GM11168 (cell line): ENCODE data around the gene WDR37.
"Not testable (repeated sequence)": the region's sequence is repeated elsewhere in the genome, so short reads cannot be mapped to it uniquely, and the experiment has no call there.

Source experiments
- in situ Hi-C: fragments of 300-500 bp; cut with MboI; formaldehyde crosslinking; loops from one replicate; pipeline ENCODE4 v1.12.0; 2022; ENCODE audit warnings: low sequenced_read_pairs; ENCODE audit not compliant: unreplicated experiment

WDR37 gene

DNA sequence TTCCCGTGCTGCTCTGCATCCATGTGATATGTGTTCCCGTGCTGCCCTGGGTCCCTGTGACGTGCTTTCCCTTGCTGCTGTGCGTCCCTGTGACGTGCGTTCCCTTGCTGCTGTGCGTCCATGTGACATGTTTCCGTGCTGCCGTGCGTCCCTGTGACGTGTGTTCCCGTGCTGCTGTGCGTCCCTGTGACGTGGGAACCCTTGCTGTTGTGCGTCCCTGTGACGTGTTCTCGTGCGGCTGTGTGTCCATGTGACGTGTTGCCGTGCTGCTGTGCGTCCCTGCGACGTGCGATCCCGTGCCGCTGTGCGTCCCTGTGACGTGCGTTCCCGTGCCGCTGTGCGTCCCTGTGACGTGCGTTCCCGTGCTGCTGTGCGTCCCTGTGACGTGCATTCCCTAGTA lies 45.8 kb downstream of the WDR37 start:
- in situ Hi-C loops = no loop called here

DNA sequence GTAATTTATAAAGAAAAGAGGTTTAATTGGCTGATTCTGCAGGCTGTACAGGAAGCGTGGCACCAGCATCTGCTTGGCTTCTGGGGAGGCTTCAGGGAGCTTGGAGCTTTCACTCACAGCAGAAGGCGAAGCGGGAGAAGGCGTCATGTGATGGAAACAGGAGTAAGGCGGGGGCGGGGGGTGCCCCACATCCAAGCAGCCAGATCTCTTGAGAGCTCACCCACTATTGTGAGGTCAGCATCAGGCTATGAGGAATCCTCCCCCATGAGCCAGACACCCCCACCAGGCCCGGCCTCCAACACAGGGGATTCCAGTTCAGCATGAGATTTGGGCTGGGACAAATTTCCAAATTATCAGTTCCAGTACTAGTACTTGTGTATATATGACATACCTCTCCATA lies 46.2 kb downstream of the WDR37 start:
- in situ Hi-C loops = no loop called here

GRCh38 chr10:1102831-1103230 lies 46.6 kb downstream of the WDR37 start:
- in situ Hi-C loops = no loop called here

- in situ Hi-C loops = no loop called here
Observed at GRCh38 chr10:1103551-1103950, 47.4 kb downstream of the WDR37 start.

GRCh38 chr10:1104971-1105370 lies 48.8 kb downstream of the WDR37 start:
- in situ Hi-C loops = no loop called here

- in situ Hi-C loops = no loop called here
Observed at GRCh38 chr10:1107004-1107403, 50.8 kb downstream of the WDR37 start.

GRCh38 chr10:1107679-1108078 lies 51.5 kb downstream of the WDR37 start:
- in situ Hi-C loops = no loop called here

DNA sequence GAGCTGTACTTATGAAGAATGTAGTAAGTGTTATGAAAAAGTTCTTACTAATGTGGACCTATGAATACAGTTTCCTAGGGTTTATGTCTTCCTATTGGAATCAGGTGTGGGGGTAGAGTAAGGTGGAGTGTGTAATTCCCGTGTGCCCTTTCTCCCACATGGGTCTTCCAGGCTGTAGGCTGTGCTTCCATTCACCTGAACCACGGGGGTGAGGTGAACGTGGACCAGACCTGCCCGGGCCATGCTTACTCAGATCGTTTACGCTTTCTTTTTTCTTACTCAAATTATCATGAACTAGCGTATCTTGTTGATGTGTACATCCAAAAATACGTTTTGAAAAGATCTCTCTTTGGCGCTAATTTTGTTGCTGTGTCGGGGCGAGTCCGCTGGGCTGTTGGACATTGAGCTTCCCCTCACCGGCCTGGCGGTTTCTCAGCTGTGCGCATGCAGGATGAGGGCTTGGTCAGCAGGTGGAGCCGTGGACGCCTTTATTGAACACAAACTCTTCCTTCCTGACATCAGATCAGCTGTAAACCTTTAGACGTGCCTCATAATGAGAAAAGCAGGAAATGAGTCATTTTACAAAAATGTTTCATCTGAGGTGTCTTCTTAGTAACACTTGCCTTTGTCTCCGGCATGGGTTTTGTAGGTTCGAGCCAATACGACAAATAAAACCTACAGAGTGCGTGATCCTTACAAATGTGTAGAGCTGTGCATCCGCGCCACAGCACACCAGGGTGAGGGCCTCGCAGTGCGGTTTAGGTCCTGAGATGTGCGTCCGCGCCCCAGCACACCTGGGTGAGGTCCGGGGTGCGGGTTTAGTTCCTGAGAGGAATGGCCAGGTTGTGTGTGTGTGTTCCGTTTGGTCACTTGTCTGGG lies 53.8 kb downstream of the WDR37 start:
- in situ Hi-C loops = no loop called here

- in situ Hi-C loops = no loop called here
Observed at GRCh38 chr10:1110674-1111119, 54.5 kb downstream of the WDR37 start.

- in situ Hi-C loops = no loop called here
Observed at GRCh38 chr10:1114315-1114714, 58.1 kb downstream of the WDR37 start.

DNA sequence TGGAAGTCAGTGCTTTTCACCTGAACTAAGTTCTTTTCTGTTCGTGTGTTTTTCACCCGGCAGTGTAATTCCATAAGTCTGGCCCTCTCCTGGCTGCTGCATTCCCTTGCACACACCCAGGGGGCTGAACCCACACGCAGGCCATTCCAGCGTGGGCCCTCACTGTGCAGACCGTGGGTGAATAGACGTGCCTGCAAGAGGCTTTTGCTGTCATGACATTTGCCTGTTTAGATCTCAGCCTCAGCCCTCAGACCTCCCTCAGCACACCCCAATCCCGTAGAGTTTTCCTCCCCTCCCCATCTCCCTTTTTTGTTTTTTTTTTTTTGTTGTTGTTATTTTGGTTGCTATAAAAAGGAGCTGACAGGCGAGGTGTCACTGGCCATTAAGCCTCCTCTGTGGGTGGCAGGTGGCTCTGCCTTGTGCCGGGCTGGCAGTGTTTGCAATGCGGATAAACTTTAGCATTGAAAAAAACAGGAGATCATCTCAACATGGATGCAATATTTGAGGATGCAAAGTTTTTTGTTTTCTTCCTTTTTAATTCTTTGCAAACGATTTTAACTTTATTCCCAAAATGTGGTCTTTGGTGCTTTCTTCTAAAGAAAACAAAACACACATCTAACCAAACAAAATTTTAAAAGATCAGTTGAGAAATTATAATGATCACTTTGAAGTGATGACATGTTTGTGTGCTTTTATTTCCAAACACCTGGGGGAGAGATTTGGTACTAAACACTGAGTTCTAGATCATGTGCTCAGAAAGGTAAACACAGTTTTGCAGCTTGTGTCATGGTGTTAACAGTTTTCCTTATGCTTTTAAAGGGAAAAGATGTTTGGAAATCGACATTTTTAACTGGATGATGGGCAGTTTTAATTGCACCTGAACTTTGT lies 58.8 kb downstream of the WDR37 start:
- in situ Hi-C loops = no loop called here

- in situ Hi-C loops = no loop called here
Observed at GRCh38 chr10:1115607-1115955, 59.4 kb downstream of the WDR37 start.

- in situ Hi-C loops = no loop called here
Observed at GRCh38 chr10:1116051-1116450, 59.9 kb downstream of the WDR37 start.

DNA sequence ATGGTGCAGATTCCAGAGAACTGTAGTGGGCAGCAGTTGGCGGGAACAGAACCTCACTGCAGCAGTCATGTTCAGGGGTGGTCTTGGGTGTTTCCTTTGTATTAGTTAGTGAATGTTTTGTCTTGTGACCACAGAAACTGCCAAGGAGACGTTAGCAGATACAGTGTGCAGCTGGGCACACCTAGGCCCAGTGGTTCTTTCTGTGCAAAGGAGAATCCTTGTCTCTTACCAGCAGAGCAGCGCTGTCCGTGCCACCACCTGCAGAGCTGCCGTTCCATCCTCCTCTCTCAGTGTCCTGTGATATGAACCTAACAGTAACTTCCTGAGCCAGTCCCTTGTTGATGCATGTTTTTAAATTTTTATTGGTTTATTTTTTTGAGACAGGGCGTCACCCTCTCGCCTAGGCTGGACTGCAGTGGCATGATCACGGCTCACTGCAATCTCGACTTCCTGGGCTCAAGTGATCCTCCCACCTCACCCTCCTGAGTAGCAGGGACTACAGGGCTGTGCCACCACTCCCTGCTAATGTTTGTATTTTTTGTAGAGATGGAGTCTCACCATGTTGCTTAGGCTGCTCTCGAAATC lies 60.6 kb downstream of the WDR37 start:
- in situ Hi-C loops = no loop called here

DNA sequence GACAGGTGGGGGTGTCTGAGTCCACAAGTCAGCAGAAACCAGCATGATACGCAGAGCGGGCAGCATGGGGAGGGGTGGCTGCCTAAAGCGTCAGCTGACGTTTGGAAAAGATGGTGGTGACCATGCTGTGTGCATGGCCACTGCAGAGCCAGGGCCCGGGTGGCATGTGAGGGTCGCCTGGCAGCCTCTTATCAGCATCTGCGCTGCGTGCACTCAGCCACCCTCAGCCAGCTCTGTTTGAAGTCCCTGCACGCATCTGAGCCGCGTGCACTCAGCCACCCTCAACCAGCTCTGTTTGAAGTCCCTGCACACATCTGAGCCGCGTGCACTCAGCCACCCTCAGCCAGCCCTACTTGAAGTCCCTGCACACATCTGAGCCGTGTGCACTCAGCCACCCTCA lies 61.5 kb downstream of the WDR37 start:
- in situ Hi-C loops = no loop called here

DNA sequence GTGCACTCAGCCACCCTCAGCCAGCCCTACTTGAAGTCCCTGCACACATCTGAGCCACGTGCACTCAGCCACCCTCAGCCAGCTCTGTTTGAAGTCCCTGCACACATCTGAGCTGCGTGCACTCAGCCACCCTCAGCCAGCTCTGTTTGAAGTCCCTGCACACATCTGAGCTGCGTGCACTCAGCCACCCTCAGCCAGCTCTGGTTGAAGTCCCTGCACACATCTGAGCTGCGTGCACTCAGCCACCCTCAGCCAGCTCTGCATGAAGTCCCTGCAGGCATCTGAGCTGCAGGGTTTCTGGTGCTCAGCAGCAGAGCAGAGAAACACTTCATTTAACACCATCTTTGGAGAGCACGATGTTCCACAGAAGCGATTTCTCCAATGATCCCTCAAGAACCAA lies 62.1 kb downstream of the WDR37 start:
- in situ Hi-C loops = not testable (repeated sequence)

DNA sequence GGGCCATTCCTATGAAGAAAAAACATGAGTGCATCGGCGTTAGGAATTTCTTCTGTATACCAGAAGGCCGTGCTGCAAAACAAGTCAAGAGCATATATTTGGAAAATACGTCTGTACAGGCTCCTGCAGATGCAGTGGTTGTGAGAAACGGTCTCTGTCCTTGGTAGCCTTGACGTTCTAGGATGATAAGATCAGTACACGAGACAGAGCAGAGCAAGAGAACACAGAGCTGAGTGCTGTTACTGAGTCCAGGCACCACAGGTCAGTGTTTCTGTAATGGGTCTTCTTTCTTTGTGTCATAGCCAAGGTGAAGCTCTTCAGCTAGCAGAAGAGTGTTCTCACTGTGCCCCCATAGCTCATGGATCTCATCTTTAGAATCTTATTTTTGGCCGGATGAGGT lies 62.8 kb downstream of the WDR37 start:
- in situ Hi-C loops = no loop called here

DNA sequence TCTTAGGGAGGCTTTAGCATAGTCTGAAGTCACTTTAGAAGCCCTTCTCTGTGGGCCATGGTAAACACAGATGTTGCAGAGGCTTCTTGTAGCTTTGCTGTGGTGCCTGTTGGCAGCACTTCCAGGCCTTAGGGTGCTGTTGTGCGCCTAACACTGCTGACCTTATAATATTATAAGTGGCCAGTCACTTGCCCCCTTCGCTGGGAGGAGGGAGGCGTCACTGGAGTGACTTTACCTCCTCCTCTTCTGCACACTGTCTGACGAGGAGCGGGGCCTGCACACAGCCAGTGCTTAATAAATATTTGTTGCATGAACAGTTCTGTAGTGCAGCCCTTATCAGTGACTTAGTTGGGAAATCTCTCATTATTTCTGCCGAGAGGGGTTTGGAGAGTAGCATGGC lies 63.3 kb downstream of the WDR37 start:
- in situ Hi-C loops = no loop called here

GRCh38 chr10:1120306-1120705 lies 64.1 kb downstream of the WDR37 start:
- in situ Hi-C loops = no loop called here

GRCh38 chr10:1120801-1121211 lies 64.6 kb downstream of the WDR37 start:
- in situ Hi-C loops = no loop called here
